ENCODE measurements around the gene UBD. TPM values are rescaled to one million over a fixed set of nuclear protein-coding genes. Genes with fewer than 3 reads are reported as not detected.

Gene UBD
- total and polyA plus RNA-seq, 9 of the 15 experiments (the other 6 are each of a cell fraction or from before 2014, with no cell fraction given), result not detected

DNA sequence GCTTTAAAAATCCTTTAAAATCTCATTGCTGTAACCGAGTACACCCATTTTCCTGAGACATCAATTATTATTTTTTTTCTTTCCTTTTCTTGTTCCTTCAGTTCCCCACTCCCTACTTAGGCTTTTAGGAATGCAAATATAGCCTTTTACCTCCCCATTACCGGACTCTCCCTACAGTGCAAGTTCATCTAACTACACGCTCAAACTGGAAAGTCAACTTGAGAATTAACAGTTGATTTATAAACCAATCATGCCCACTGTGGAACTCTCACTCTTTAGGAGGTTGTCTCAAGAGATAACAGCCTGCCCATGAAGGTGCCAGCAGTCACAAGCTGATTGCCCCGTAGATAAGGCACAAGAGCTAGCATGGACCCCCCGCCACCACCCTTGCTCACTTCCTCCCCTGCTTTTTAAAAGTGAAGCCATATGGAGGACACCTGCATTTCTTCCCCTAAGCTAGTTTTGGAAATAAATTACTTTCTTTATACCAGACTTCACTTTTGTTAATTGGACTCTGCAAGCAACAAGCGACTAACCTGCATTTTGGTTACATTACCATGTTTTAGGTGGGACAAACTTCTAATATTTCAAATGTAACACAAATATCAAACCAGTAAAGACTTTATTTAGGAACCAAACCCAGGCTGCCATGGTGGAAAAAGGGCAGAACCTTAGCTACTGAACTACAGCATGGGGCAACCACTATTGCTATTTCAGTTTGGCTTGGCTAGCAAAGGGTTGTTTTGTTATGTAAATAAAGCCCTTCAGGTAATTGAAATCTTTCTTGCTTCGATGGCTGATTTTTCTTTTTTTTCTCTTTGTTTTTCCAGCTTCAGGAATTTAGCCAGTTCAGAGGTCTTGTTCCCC lies 34.9 kb downstream of the UBD start:
- H4K20me1 ChIP-seq (replicated peaks; ENCODE audit: control insufficient read depth, insufficient read depth, low read length), result no peaks in the 10 kb centered on the region
- no peaks in the 10 kb centered on the region for H3K9me1 ChIP-seq (ENCODE audit: control insufficient read depth, insufficient read depth, low read length)
- no peak for TF ChIP-seq SMAD3 (CRISPR knock-in tag; conservative IDR thresholded peaks at IDR 0.05)
- TF ChIP-seq, protein P1, sequence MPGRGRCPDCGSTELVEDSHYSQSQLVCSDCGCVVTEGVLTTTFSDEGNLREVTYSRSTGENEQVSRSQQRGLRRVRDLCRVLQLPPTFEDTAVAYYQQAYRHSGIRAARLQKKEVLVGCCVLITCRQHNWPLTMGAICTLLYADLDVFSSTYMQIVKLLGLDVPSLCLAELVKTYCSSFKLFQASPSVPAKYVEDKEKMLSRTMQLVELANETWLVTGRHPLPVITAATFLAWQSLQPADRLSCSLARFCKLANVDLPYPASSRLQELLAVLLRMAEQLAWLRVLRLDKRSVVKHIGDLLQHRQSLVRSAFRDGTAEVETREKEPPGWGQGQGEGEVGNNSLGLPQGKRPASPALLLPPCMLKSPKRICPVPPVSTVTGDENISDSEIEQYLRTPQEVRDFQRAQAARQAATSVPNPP (IDR thresholded peaks at IDR 0.05; ENCODE audit: borderline replicate concordance, insufficient read depth, insufficient read length), result no peak
- no peak for TF ChIP-seq SPI1 (IDR thresholded peaks at IDR 0.05; ENCODE audit: borderline replicate concordance, low read depth, low read length)
- no peak for TF ChIP-seq ZNF384 (IDR thresholded peaks at IDR 0.05; ENCODE audit: low read depth, low read length)
- TF ChIP-seq, protein P2, sequence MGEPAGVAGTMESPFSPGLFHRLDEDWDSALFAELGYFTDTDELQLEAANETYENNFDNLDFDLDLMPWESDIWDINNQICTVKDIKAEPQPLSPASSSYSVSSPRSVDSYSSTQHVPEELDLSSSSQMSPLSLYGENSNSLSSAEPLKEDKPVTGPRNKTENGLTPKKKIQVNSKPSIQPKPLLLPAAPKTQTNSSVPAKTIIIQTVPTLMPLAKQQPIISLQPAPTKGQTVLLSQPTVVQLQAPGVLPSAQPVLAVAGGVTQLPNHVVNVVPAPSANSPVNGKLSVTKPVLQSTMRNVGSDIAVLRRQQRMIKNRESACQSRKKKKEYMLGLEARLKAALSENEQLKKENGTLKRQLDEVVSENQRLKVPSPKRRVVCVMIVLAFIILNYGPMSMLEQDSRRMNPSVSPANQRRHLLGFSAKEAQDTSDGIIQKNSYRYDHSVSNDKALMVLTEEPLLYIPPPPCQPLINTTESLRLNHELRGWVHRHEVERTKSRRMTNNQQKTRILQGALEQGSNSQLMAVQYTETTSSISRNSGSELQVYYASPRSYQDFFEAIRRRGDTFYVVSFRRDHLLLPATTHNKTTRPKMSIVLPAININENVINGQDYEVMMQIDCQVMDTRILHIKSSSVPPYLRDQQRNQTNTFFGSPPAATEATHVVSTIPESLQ (CRISPR knock-in tag; IDR thresholded peaks at IDR 0.05), result no peak
- TF ChIP-seq HMG20A (CRISPR knock-in tag; conservative IDR thresholded peaks at IDR 0.05), result no peak
- TF ChIP-seq EGR1 (conservative IDR thresholded peaks at IDR 0.05), result no peak
- no peak for TF ChIP-seq ZNF766 (CRISPR knock-in tag; conservative IDR thresholded peaks at IDR 0.05)
- no peak for TF ChIP-seq POLR2AphosphoS2 (IDR thresholded peaks at IDR 0.05; ENCODE audit: low read length)
- no peak for TF ChIP-seq ZC3H11A (IDR thresholded peaks at IDR 0.05; ENCODE audit: low read depth, low read length)
- no peak for TF ChIP-seq ARID1B (IDR thresholded peaks at IDR 0.05)
- TF ChIP-seq, protein P3, sequence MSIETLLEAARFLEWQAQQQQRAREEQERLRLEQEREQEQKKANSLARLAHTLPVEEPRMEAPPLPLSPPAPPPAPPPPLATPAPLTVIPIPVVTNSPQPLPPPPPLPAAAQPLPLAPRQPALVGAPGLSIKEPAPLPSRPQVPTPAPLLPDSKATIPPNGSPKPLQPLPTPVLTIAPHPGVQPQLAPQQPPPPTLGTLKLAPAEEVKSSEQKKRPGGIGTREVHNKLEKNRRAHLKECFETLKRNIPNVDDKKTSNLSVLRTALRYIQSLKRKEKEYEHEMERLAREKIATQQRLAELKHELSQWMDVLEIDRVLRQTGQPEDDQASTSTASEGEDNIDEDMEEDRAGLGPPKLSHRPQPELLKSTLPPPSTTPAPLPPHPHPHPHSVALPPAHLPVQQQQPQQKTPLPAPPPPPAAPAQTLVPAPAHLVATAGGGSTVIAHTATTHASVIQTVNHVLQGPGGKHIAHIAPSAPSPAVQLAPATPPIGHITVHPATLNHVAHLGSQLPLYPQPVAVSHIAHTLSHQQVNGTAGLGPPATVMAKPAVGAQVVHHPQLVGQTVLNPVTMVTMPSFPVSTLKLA (conservative IDR thresholded peaks at IDR 0.05), result no peak
- no peaks in the 10 kb centered on the region; a peak in 1 of 5 replicates for H3K4me1 ChIP-seq (replicated peaks in 1 of 2; ENCODE audit: control insufficient read depth in 2 of 2, insufficient read depth in 2 of 2, low read length in 2 of 2)
- no peaks in the 10 kb centered on the region for H3K36me3 ChIP-seq (ENCODE audit: control insufficient read depth, insufficient read depth, low read length)
- no peak overlapping the region for H2AFZ ChIP-seq (ENCODE audit: low read depth, low read length)
- H3K4me2 ChIP-seq (ENCODE audit: insufficient read depth, low read length), result no peak overlapping the region
- no peak overlapping the region for H3K9ac ChIP-seq (ENCODE audit: insufficient read depth in 1 of 2, low read depth in 2 of 2, low read length in 2 of 2)
- POLR2A ChIA-PET, result interaction anchor here (0.6 to 0.8 kb wide), 2 partner anchors 38 to 68 kb away, joined by 3 read pairs; no protein-coding TSS in a partner anchor
- ATAC-seq, result no peak
- no peaks in the 10 kb centered on the region for H3K9me3 ChIP-seq (replicated peaks; ENCODE audit: control insufficient read depth, insufficient read depth, low read depth, low read length)
- CTCF ChIA-PET (ENCODE audit: low intra/inter-chr PET ratio), result no interaction called here
- WGBS (ENCODE audit: insufficient coverage, low coverage, missing lambda C conversion rate), result 3% methylated on average over 7 of the region's 7 CpGs
- no peak for FAIRE-seq
- intact Hi-C loops (cut with micrococcal nuclease) (no loop called here), in situ Hi-C loops (cut with MboI) (no loop called here)
- no peak overlapping the region for H3K4me3 ChIP-seq
- no TSS peak for BruUV-seq (replicated peaks)
- H3K27me3 ChIP-seq (ENCODE audit: control insufficient read depth in 2 of 2, insufficient read depth in 2 of 2, low read length in 2 of 2), result peaks cover 7 to 9% of the 10 kb centered on the region in 2 experiments
- no peak for DNase-seq (ENCODE audit: extremely low read depth in 1 of 4, low spot score in 3 of 4)
- H3K79me2 ChIP-seq (ENCODE audit: control insufficient read depth, insufficient read depth, low read length), result no peaks in the 10 kb centered on the region
- H3K27ac ChIP-seq (ENCODE audit: extremely low read depth, low read depth, low read length), result no peak overlapping the region
